BE2C (cell line): ENCODE measurements around the gene BMP2K.
A peak's percentile ranks its signal among the peaks of the same experiment; 100 is the strongest.

Experiments
- DNase-seq: peaks from one replicate; pipeline ENCODE4 v3.0.0-alpha.2; 2020
- H3K27me3 ChIP-seq: fragments of 250-450 bp; sonication (Bioruptor Pico); 2 replicates; pipeline ENCODE4 v1.5.1; 2020; ENCODE audit warnings: mild to moderate bottlenecking
- H3K36me3 ChIP-seq: fragments of 250-450 bp; sonication (Bioruptor Pico); 2 replicates; pipeline ENCODE4 v1.5.1; 2020; ENCODE audit warnings: mild to moderate bottlenecking
- H3K4me1 ChIP-seq: fragments of 250-450 bp; sonication (Bioruptor Pico); 2 replicates; pipeline ENCODE4 v1.5.1; 2020
- H3K4me3 ChIP-seq: 2 replicates; pipeline ENCODE4 v1.5.1; 2011; ENCODE audit warnings: low read depth, low read length
- H3K9me3 ChIP-seq: fragments of 250-450 bp; sonication (Bioruptor Pico); 2 replicates; pipeline ENCODE4 v1.5.1; 2020
- CTCF ChIP-seq: IDR thresholded peaks from 2 replicates; pipeline ENCODE4 v1.5.1; 2012; ENCODE audit warnings: mild to moderate bottlenecking, low read depth, low read length

The BMP2K gene

DNA sequence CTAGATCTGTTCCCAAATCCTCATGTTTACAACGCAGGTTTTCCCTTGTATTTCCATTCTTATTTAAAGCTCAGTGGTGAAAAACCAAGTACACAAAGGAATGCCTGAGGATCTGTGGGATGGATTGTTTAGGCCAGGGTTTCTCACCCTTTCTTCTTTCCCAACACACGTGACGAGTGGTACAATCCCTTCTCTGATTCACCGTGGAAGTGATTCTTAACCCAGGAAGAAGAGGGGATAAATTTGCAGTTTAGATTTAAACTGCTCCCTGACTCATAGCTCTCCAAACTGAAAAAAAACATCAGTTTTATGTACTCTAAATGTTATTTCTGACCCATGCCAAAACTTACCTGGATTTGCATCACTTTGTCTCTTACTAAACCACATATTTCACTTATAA, 146.1 kb downstream of the BMP2K start:
- H3K9me3 ChIP-seq = no peaks in the 10 kb centered on the region
- no peak for DNase-seq
- H3K4me3 ChIP-seq = no peak overlapping the region
- peaks cover 5% of the 10 kb centered on the region; the same call in 1 of the 2 replicates for H3K36me3 ChIP-seq
- no peak for TF ChIP-seq CTCF
- no peaks in the 10 kb centered on the region for H3K27me3 ChIP-seq
- H3K4me1 ChIP-seq = no peaks in the 10 kb centered on the region

- H3K27me3 ChIP-seq = no peaks in the 10 kb centered on the region
- H3K4me1 ChIP-seq = no peaks in the 10 kb centered on the region
- no peak for DNase-seq
- peaks cover 5% of the 10 kb centered on the region; the same call in 1 of the 2 replicates for H3K36me3 ChIP-seq
- no peaks in the 10 kb centered on the region for H3K9me3 ChIP-seq
- no peak overlapping the region for H3K4me3 ChIP-seq
- peak; percentile 36; the same call in 1 of the 2 replicates for TF ChIP-seq CTCF
Measured at GRCh38 chr4:78923464-78924312, 147.5 kb downstream of the BMP2K start.

GRCh38 chr4:78926826-78927225, 150.7 kb downstream of the BMP2K start:
- Histone ChIP-seq H3K9me3 (no peaks in the 10 kb centered on the region), H3K27me3 (no peaks in the 10 kb centered on the region), H3K4me3 (no peak overlapping the region), H3K36me3 (peaks cover 12% of the 10 kb centered on the region), H3K4me1 (no peaks in the 10 kb centered on the region)
- no peak for TF ChIP-seq CTCF
- no peak for DNase-seq

- no peaks in the 10 kb centered on the region for H3K9me3 ChIP-seq
- peaks cover 12% of the 10 kb centered on the region for H3K36me3 ChIP-seq
- no peak for TF ChIP-seq CTCF
- no peak overlapping the region for H3K4me3 ChIP-seq
- no peak for DNase-seq
- H3K27me3 ChIP-seq = no peaks in the 10 kb centered on the region
- H3K4me1 ChIP-seq = no peaks in the 10 kb centered on the region
Measured at GRCh38 chr4:78928835-78929234, 152.7 kb downstream of the BMP2K start.

DNA sequence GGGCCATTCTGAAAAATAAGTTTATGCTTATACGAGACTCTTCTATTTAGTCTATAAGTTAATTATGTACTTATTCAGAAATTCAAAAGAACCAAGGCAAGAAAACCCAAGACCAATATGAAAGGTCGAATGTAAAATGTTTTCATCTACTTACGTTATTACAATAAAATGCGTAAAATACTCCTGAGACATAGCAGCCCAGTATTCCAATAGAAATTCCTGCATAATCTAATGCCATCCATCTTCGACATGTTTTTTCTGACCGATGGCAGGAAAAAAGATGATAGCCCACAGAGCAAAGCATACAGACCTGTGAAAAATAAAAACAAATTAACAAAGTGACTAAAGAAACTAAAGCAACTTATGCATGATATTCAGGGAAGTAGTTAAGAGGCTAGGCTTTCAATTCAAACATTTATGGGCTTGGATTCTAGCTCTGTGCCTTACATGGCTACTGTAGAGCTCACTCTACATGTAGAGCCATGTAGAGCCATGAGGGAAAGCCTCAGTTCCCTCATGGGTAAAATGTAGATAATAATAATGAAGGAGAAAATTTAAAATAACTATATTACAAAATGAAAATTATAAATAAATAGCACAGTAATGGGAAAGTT, 154.0 kb downstream of the BMP2K start:
- H3K4me1 ChIP-seq = no peaks in the 10 kb centered on the region
- H3K9me3 ChIP-seq = no peaks in the 10 kb centered on the region
- H3K4me3 ChIP-seq = no peak overlapping the region
- TF ChIP-seq CTCF = no peak
- H3K36me3 ChIP-seq = peaks cover 12% of the 10 kb centered on the region
- no peaks in the 10 kb centered on the region for H3K27me3 ChIP-seq
- no peak for DNase-seq

DNA sequence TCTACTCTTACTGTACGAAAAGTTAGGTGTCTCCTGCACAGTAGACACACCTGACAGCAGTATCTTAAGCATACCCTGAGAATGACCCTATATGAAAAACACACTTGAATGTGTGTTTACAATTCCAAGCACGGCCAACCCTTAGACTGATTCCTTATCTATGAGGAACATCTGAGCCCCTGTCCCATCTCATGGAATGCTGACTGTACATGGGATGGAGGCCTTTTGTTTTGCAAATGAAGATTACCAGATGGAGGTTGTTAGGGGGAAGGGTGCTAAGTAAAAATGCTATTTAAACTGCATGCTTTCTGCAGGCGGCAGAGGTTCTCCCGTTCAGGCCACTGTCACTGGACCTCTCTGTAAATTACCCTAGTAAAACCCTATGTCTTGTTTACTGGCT, 160.8 kb downstream of the BMP2K start:
- Histone ChIP-seq H3K36me3 (no peaks in the 10 kb centered on the region), H3K27me3 (no peaks in the 10 kb centered on the region), H3K4me3 (no peak overlapping the region), H3K9me3 (no peaks in the 10 kb centered on the region), H3K4me1 (no peaks in the 10 kb centered on the region)
- no peak for DNase-seq
- no peak for TF ChIP-seq CTCF
